Naive B cell (primary cell): ENCODE measurements around the gene TLCD5. TPM values are rescaled to one million over a fixed set of nuclear protein-coding genes. Genes with fewer than 3 reads are reported as not detected.

Source experiments
- ATAC-seq, 2 donors: fragments of 150-1000 bp; cut with Tn5 transposase; 2 replicates each; pipeline ENCODE4 v1.10.0; 2021; ENCODE audit warnings: low read depth in 2 of 2, mild to moderate bottlenecking in 2 of 2, moderate library complexity in 2 of 2
- DNase-seq: peaks from one replicate; pipeline ENCODE4 v3.0.0; 2022
- H3K27ac Mint-ChIP-seq, 6 donors: one replicate each; pipeline ENCODE4 v1.8.0; 2020 to 2022; ENCODE audit warnings: mild to moderate bottlenecking in 6 of 6, mixed read lengths in 6 of 6, moderate library complexity in 5 of 6, inconsistent platforms in 2 of 6
- H3K27me3 Mint-ChIP-seq, 3 donors: one replicate each; pipeline ENCODE4 v1.8.0; 2021 to 2022; ENCODE audit warnings: mixed read lengths in 3 of 3, mild to moderate bottlenecking in 1 of 3
- H3K36me3 Mint-ChIP-seq, 2 donors: one replicate each; pipeline ENCODE4 v1.8.0; 2020 to 2022; ENCODE audit warnings: mixed read lengths in 2 of 2, inconsistent platforms in 1 of 2, mild to moderate bottlenecking in 1 of 2
- H3K4me1 Mint-ChIP-seq, 3 donors: one replicate each; pipeline ENCODE4 v1.8.0; 2020 to 2022; ENCODE audit warnings: mixed read lengths in 3 of 3, inconsistent platforms in 1 of 3, mild to moderate bottlenecking in 1 of 3, moderate library complexity in 1 of 3
- H3K4me3 Mint-ChIP-seq, 8 donors: one replicate each; pipeline ENCODE4 v1.8.0; 2020 to 2022; ENCODE audit warnings: mild to moderate bottlenecking in 8 of 8, mixed read lengths in 8 of 8, moderate library complexity in 8 of 8, inconsistent platforms in 2 of 8
- H3K9me3 Mint-ChIP-seq, 7 donors: one replicate each; pipeline ENCODE4 v1.8.0; 2020 to 2022; ENCODE audit warnings: mixed read lengths in 7 of 7, mild to moderate bottlenecking in 5 of 7, inconsistent platforms in 2 of 7, moderate library complexity in 1 of 7
- polyA plus RNA-seq, 6 donors: library from polyadenylated mRNA; unstranded; fragments of 300-500 nt; fragmentation: Illumina TruSeq; gene quantifications; one replicate each; pipeline ENCODE4 v1.2.3, GENCODE V29; 2021; ENCODE audit warnings: low read depth in 6 of 6

Gene TLCD5
- polyA plus RNA-seq, 6 donors from 2014 or later: not detected

- Mint-ChIP-seq H3K27me3 (peaks cover 67 to 70% (median 68%) of the 10 kb centered on the region in 3 donors), H3K27ac (no peak overlapping the region), H3K36me3 (no peaks in the 10 kb centered on the region), H3K4me1 (no peaks in the 10 kb centered on the region), H3K4me3 (no peak overlapping the region), H3K9me3 (no peaks in the 10 kb centered on the region)
- DNase-seq: no peak
- no peak for ATAC-seq
Measured at GRCh38 chr11:120296554-120296953, 28.5 kb upstream of the TLCD5 start.

GRCh38 chr11:120298461-120298860, 26.6 kb upstream of the TLCD5 start:
- Mint-ChIP-seq H3K9me3 (no peaks in the 10 kb centered on the region), H3K4me1 (peaks cover 0 to 3% (median 0%) of the 10 kb centered on the region in 3 donors), H3K4me3 (no peak overlapping the region), H3K27ac (no peak overlapping the region), H3K27me3 (peaks cover 63 to 74% (median 66%) of the 10 kb centered on the region in 3 donors), H3K36me3 (no peaks in the 10 kb centered on the region)
- ATAC-seq: no peak
- DNase-seq: no peak

- Mint-ChIP-seq H3K9me3 (no peaks in the 10 kb centered on the region), H3K27ac (peak overlapping the region in 1 of 6 donors; percentile 51), H3K4me1 (peaks cover 0 to 3% (median 0%) of the 10 kb centered on the region in 3 donors), H3K4me3 (peak overlapping the region in 1 of 8 donors; percentile 48), H3K27me3 (peaks cover 50 to 63% (median 51%) of the 10 kb centered on the region in 3 donors), H3K36me3 (no peaks in the 10 kb centered on the region)
- DNase-seq: no peak
- ATAC-seq: no peak
Measured at GRCh38 chr11:120302001-120302805, 22.9 kb upstream of the TLCD5 start.

GRCh38 chr11:120303004-120303637, 22.0 kb upstream of the TLCD5 start:
- H3K27ac Mint-ChIP-seq: no peak overlapping the region
- ATAC-seq: peak; percentile 56 to 57
- H3K36me3 Mint-ChIP-seq: no peaks in the 10 kb centered on the region
- peaks cover 45 to 55% (median 47%) of the 10 kb centered on the region in 3 donors for H3K27me3 Mint-ChIP-seq
- no peak overlapping the region for H3K4me3 Mint-ChIP-seq
- peak; percentile 34 for DNase-seq
- peaks cover 0 to 3% (median 0%) of the 10 kb centered on the region in 3 donors for H3K4me1 Mint-ChIP-seq
- H3K9me3 Mint-ChIP-seq: no peaks in the 10 kb centered on the region

- Mint-ChIP-seq H3K27me3 (peaks cover 33 to 48% (median 45%) of the 10 kb centered on the region in 3 donors), H3K4me1 (peaks cover 0 to 3% (median 0%) of the 10 kb centered on the region in 3 donors), H3K4me3 (no peak overlapping the region), H3K9me3 (no peaks in the 10 kb centered on the region), H3K27ac (no peak overlapping the region), H3K36me3 (no peaks in the 10 kb centered on the region)
- no peak for DNase-seq
- ATAC-seq: no peak
Measured at GRCh38 chr11:120304526-120304925, 20.6 kb upstream of the TLCD5 start.

- H3K9me3 Mint-ChIP-seq: no peaks in the 10 kb centered on the region
- no peak overlapping the region for H3K4me3 Mint-ChIP-seq
- DNase-seq (no peak), ATAC-seq (no peak)
- no peaks in the 10 kb centered on the region for H3K36me3 Mint-ChIP-seq
- H3K27me3 Mint-ChIP-seq: peaks cover 29 to 42% (median 40%) of the 10 kb centered on the region in 3 donors
- H3K27ac Mint-ChIP-seq: peak overlapping the region in 1 of 6 donors; percentile 24
- H3K4me1 Mint-ChIP-seq: peaks cover 0 to 3% (median 0%) of the 10 kb centered on the region in 3 donors
Measured at GRCh38 chr11:120305286-120305685, 19.8 kb upstream of the TLCD5 start.

GRCh38 chr11:120306519-120307242, 18.4 kb upstream of the TLCD5 start:
- DNase-seq (no peak), ATAC-seq (no peak)
- H3K27me3 Mint-ChIP-seq: peaks cover 20 to 40% (median 39%) of the 10 kb centered on the region in 3 donors
- no peak overlapping the region for H3K27ac Mint-ChIP-seq
- H3K9me3 Mint-ChIP-seq: no peaks in the 10 kb centered on the region
- H3K4me1 Mint-ChIP-seq: peaks cover 0 to 3% (median 0%) of the 10 kb centered on the region in 3 donors
- H3K4me3 Mint-ChIP-seq: peak overlapping the region in 1 of 8 donors; percentile 48
- no peaks in the 10 kb centered on the region for H3K36me3 Mint-ChIP-seq

- DNase-seq: no peak
- no peak for ATAC-seq
- peaks cover 22 to 34% (median 31%) of the 10 kb centered on the region in 3 donors for H3K27me3 Mint-ChIP-seq
- H3K4me1 Mint-ChIP-seq: peaks cover 0 to 3% (median 0%) of the 10 kb centered on the region in 3 donors
- no peak overlapping the region for H3K27ac Mint-ChIP-seq
- H3K4me3 Mint-ChIP-seq: no peak overlapping the region
- H3K9me3 Mint-ChIP-seq: no peaks in the 10 kb centered on the region
- no peaks in the 10 kb centered on the region for H3K36me3 Mint-ChIP-seq
Measured at GRCh38 chr11:120307476-120307875, 17.6 kb upstream of the TLCD5 start.

GRCh38 chr11:120308081-120308480, 17.0 kb upstream of the TLCD5 start:
- Mint-ChIP-seq H3K4me1 (peaks cover 0 to 2% (median 0%) of the 10 kb centered on the region in 3 donors), H3K27me3 (peaks cover 26 to 36% (median 27%) of the 10 kb centered on the region in 3 donors), H3K27ac (no peak overlapping the region), H3K36me3 (no peaks in the 10 kb centered on the region), H3K9me3 (no peaks in the 10 kb centered on the region), H3K4me3 (no peak overlapping the region)
- ATAC-seq: no peak
- DNase-seq: no peak

- Mint-ChIP-seq H3K9me3 (peaks cover 0 to 1% (median 0%) of the 10 kb centered on the region in 7 donors), H3K4me1 (no peaks in the 10 kb centered on the region), H3K36me3 (no peaks in the 10 kb centered on the region), H3K4me3 (no peak overlapping the region), H3K27ac (no peak overlapping the region), H3K27me3 (peaks cover 10 to 26% (median 23%) of the 10 kb centered on the region in 3 donors)
- ATAC-seq (no peak), DNase-seq (no peak)
Measured at GRCh38 chr11:120310870-120311269, 14.2 kb upstream of the TLCD5 start.

GRCh38 chr11:120314861-120315260, 10.2 kb upstream of the TLCD5 start:
- peaks cover 28 to 43% (median 41%) of the 10 kb centered on the region in 3 donors for H3K27me3 Mint-ChIP-seq
- H3K4me1 Mint-ChIP-seq: no peaks in the 10 kb centered on the region
- no peak for ATAC-seq
- H3K9me3 Mint-ChIP-seq: peaks cover 0 to 1% (median 0%) of the 10 kb centered on the region in 7 donors
- no peaks in the 10 kb centered on the region for H3K36me3 Mint-ChIP-seq
- H3K27ac Mint-ChIP-seq: no peak overlapping the region
- no peak overlapping the region for H3K4me3 Mint-ChIP-seq
- no peak for DNase-seq

GRCh38 chr11:120316880-120317688, 8.0 kb upstream of the TLCD5 start:
- Mint-ChIP-seq H3K36me3 (no peaks in the 10 kb centered on the region), H3K27me3 (peaks cover 41 to 59% (median 52%) of the 10 kb centered on the region in 3 donors), H3K9me3 (peaks cover 0 to 1% (median 0%) of the 10 kb centered on the region in 7 donors), H3K4me1 (no peaks in the 10 kb centered on the region), H3K4me3 (no peak overlapping the region), H3K27ac (no peak overlapping the region)
- ATAC-seq (no peak), DNase-seq (no peak)
